Esophagus squamous epithelium (tissue), 4 donors: ENCODE results near the gene SRRT.

Source experiments
- CTCF ChIP-seq, 6 experiments: fragments of 450-650 bp in 4 of 6; fragments of 200-600 bp in 2 of 6; sonication (generic) in 2 of 6; IDR thresholded peaks; one replicate each; pipeline ENCODE4 v1.5.1; 2016 to 2019; ENCODE audit warnings: antibody characterized with exemption in 6 of 6, mild to moderate bottlenecking in 4 of 6, moderate library complexity in 4 of 6
- POLR2A ChIP-seq, 4 donors: fragments of 450-650 bp; IDR thresholded peaks; one replicate each; pipeline ENCODE4 v1.6.1; 2017; ENCODE audit warnings: antibody characterized with exemption in 4 of 4, mild to moderate bottlenecking in 4 of 4, moderate library complexity in 3 of 4

DNA sequence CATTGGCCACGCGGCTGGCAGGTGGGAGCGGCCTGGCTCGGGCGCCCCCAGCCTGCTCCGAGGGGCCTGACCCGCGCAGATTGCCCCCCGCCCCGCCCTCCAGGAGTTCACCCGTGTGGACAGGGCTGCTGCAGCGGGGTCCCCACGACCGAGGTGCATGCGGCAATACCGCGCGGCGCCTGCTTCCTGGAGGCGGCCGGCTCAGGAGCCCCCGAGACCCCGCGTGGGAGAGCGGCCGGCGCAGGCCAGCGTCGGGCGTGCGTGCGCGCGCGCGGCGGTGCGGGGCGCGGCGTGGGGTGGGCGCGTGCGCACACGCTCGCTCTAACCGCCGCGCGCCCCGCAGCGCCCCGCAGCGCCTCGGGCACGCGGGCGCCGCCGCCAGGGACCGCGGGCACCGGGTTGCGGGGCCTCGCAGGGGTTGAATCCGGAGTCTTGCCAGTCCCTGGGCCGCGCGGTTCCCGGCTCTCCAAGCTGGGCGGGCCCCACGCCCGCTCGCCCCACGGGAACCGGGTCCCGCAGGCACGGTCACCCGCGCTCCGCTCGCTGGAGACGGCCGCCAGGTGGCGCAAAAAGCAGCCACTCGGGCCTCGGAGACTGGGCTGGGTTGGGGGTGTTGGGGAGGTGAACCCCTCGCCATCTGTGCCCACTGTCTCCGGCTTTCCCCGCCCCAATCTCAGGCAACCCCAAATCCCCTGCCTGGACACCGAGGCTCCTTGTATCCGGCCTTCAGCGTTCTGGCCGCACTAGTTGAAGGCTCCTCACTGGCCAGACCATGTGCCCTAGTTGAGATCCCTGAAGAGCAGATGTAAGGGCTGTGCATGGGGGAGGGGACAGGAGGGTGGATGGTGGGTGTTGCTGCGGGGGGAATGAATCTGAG, 22.1 kb downstream of the SRRT start:
- TF ChIP-seq POLR2A (IDR thresholded peaks at IDR 0.05) (no peak), CTCF (IDR thresholded peaks at IDR 0.05) (peak; percentile 52 to 80 (median 77))
